Memory B cell (primary cell): ENCODE results near the gene KLHL24.
"Not testable (repeated sequence)": the region's sequence is repeated elsewhere in the genome, so short reads cannot be mapped to it uniquely, and the experiment has no call there.

Experiments used
- ATAC-seq: fragments of 150-1000 bp; cut with Tn5 transposase; 2 replicates; pipeline ENCODE4 v1.10.0; 2021; ENCODE audit warnings: low read depth, mild to moderate bottlenecking, moderate library complexity
- DNase-seq, 2 donors: peaks; one replicate each; pipeline ENCODE4 v3.0.0; 2022; ENCODE audit warnings: low spot score in 2 of 2
- H3K27ac Mint-ChIP-seq: one replicate; pipeline ENCODE4 v1.8.0; 2022; ENCODE audit warnings: mild to moderate bottlenecking, moderate library complexity, mixed read lengths
- H3K27me3 Mint-ChIP-seq: one replicate; pipeline ENCODE4 v1.8.0; 2022; ENCODE audit warnings: mixed read lengths
- H3K36me3 Mint-ChIP-seq: one replicate; pipeline ENCODE4 v1.8.0; 2022; ENCODE audit warnings: mild to moderate bottlenecking, mixed read lengths
- H3K4me1 Mint-ChIP-seq: one replicate; pipeline ENCODE4 v1.8.0; 2022; ENCODE audit warnings: mixed read lengths
- H3K4me3 Mint-ChIP-seq: one replicate; pipeline ENCODE4 v1.8.0; 2022; ENCODE audit warnings: mild to moderate bottlenecking, moderate library complexity, mixed read lengths
- H3K9me3 Mint-ChIP-seq: one replicate; pipeline ENCODE4 v1.8.0; 2022; ENCODE audit warnings: mixed read lengths

KLHL24 gene

DNA sequence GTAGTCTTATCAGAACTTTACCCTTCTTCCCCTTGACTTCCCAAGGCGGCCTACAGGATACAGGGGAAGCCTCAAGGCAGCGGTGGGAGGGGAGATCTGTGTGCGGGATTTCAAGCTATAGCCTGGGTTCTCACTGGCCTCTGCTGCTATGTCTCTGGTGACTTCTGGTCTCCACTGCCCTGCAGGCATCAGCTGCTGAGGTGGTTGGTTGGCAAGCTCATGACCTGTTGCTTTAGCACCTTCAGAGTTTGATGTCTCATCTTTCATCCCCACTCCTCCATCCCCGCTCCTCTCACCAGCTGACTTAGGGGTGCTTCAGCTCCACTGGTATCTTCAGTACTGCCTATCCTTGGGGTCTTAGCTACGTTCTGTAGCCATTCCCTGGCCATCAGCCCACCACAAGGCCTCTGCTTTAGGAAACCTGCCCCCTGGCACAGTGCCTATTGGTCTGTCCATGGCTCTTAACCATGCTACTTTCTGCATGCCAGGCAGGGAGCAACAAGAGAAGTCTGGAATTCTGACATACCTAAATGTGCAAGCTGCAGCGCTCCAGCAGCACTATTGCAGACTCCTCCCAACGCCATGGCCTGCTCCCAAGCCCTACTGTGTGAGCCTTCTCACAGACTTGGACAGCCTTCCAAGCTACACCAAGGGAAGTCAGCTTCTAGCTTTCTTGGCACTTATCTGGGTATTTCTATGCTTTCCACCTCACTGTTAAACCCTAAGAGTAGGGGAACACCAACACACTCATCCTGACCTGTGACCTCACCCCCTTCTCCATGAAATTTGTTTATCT, 60.3 kb downstream of the KLHL24 start:
- Mint-ChIP-seq H3K9me3 (no peaks in the 10 kb centered on the region), H3K27ac (no peak overlapping the region), H3K4me1 (peaks cover 22% of the 10 kb centered on the region), H3K27me3 (peaks cover 1% of the 10 kb centered on the region), H3K4me3 (no peak overlapping the region), H3K36me3 (peaks cover 2% of the 10 kb centered on the region)
- no peak for ATAC-seq
- no peak for DNase-seq

DNA sequence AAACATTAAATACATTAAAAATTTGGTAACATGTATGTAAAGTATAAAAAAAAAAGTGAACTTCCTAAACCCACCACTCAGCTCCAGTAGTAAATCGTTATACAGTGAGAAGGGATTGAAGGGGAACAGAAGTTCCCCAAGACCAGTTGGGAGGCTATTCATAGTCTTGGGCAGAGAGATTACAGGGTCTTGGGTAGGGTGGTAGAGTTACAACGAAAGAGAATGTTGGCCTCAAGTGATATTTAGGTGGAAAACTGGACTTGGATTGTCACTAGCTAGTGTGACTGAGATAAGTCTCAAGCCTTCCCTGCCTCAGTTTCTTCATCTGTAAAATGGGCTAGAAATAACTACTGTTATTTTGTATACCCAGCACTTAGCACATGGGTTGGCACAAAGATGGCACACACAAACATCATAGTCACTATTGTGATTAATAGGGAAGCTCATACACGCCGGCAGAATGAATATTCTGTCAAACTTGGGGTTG, 61.7 kb downstream of the KLHL24 start:
- Mint-ChIP-seq H3K27me3 (peaks cover 1% of the 10 kb centered on the region), H3K9me3 (no peaks in the 10 kb centered on the region), H3K27ac (peak overlapping the region; percentile 84), H3K4me1 (peaks cover 23% of the 10 kb centered on the region), H3K4me3 (peak overlapping the region; percentile 86), H3K36me3 (peaks cover 7% of the 10 kb centered on the region)
- DNase-seq, result no peak
- peak; percentile 44 for ATAC-seq

DNA sequence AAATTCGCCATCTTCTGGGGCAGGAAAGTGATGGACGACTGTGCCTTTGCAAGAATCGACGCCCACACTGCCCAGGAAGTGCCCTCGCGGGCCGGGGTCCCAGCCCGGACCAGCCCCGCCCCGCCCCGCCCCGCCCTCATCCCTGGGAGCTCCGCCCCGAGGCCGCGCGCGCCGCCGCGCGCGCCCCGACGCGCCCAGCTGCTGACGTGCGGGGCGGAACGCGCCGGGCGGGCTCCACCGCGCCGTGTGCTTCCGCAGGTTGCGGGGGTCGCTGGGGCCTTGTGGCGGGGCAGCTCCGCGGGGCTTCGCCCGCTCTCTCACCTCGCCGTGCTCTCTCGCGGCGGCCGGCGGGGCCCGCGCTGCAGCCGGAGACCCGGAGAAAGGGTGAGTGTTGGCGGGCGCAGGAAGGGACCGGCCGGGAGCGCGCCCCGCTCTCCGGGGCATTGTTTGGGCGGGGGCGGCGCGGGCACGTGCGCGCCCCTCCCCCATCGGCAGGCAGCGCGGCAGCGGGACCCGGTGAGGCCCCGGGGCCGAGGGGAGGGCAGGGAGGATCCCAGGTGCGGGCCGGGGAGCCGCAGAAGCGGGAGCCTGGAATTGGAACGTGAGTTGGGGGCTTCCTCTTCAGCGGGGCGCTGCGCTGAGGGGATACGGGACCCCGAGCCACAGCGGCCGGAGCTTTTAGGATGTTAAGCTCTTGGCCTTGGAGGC, 62.3 kb downstream of the KLHL24 start, which contains the start of gene YEATS2:
Gene YEATS2 (plus strand): TSS at position 188 of the 708 bp plus-strand sequence. CDS start 17,366 bp downstream, outside the sequence.
- H3K27me3 Mint-ChIP-seq, result peaks cover 1% of the 10 kb centered on the region
- peak; percentile 56 to 68 for DNase-seq
- peak within 1 kb of the TSS; percentile 86 for H3K4me3 Mint-ChIP-seq
- peak; percentile 87 for ATAC-seq
- H3K9me3 Mint-ChIP-seq, result no peaks in the 10 kb centered on the region
- peaks cover 7% of the 10 kb centered on the region for H3K36me3 Mint-ChIP-seq
- peak within 1 kb of the TSS; percentile 84 for H3K27ac Mint-ChIP-seq
- H3K4me1 Mint-ChIP-seq, result peaks cover 23% of the 10 kb centered on the region

DNA sequence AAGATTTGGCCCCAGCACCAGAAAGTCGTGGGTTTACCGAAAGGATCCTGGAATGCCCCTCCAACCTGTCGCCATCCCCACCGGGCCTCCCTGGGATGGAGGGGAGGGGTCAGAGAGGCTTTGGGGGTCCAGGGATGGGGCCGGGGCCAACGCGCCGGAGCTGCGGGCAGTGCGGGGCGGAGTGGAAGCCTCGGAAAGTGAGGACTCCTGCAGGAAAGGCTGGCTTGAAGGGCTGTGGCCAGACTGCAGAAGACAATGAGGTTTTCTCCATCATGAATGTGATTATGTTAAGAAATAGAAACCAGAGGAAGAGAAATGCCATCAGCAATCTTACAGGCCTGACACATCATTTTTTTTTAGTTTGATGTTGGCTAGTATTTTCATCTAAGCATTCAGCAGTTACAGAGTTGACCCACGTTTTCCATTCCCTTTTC, 62.9 kb downstream of the KLHL24 start:
- Mint-ChIP-seq H3K4me3 (peak overlapping the region; percentile 75), H3K36me3 (peaks cover 7% of the 10 kb centered on the region), H3K9me3 (no peaks in the 10 kb centered on the region), H3K4me1 (peaks cover 23% of the 10 kb centered on the region), H3K27me3 (peaks cover 1% of the 10 kb centered on the region), H3K27ac (peak overlapping the region; percentile 39)
- DNase-seq (peak; percentile 14 to 33), ATAC-seq (peak; percentile 37)

DNA sequence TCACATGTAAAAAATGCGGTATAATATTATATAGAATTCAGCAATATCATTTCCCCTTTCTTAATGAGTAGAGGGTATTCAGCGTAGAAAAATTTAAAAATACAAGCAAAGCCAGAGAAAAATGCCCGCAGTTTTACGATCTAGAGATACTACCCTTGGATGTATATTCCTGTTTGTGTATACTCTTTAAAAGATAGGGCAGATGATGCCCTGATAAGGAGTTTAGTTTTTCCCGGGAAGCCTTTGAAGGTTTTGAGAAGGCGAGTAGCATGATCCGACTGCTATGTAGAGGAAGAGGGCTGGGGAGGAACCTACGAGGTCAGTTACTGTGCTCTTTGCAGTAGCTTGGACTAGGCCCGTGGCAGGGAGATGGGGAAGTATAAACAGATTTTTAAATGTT, 63.3 kb downstream of the KLHL24 start:
- Mint-ChIP-seq H3K4me1 (peaks cover 23% of the 10 kb centered on the region), H3K4me3 (peak overlapping the region; percentile 75), H3K27ac (peak overlapping the region; percentile 39), H3K27me3 (peaks cover 1% of the 10 kb centered on the region), H3K9me3 (no peaks in the 10 kb centered on the region), H3K36me3 (peaks cover 7% of the 10 kb centered on the region)
- no peak for DNase-seq
- ATAC-seq, result peak; percentile 31

DNA sequence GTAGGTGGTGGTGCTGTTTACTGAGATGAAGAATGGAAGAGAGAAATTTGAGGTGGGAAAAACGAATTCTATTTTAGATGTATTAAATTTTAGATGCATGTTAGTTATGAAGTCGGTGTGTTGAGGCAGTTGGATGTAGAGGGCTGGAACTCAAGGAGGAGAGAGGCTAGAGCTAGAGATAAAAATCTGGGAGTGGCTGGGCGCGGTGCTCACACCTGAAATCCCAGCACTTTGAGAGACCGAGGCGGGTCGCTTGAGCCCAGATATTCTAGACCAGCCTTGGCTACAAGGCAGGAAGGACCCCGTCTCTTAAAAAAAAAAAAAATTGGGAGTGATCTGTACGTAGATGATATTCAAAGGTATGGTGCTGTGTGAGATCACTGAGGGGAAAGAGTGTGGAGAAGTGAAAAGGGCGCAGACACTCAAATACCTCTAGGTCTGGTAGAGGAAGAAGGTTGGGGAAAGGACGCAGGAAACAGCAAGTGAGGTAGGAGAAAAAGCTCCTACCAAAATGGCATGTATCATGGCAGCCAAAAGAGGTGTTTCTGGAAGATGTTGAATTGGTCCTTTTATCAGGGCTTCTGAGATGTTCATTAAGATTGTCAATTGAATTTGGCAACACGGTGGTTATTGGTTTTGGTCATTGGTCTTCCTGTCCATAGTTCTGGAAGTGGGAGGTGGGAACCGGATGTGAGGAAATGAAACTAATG, 64.0 kb downstream of the KLHL24 start:
- H3K4me1 Mint-ChIP-seq, result peaks cover 27% of the 10 kb centered on the region
- H3K4me3 Mint-ChIP-seq, result peak overlapping the region; percentile 75
- peaks cover 1% of the 10 kb centered on the region for H3K27me3 Mint-ChIP-seq
- ATAC-seq (no peak), DNase-seq (no peak)
- H3K36me3 Mint-ChIP-seq, result peaks cover 7% of the 10 kb centered on the region
- no peaks in the 10 kb centered on the region for H3K9me3 Mint-ChIP-seq
- H3K27ac Mint-ChIP-seq, result peak overlapping the region; percentile 39

DNA sequence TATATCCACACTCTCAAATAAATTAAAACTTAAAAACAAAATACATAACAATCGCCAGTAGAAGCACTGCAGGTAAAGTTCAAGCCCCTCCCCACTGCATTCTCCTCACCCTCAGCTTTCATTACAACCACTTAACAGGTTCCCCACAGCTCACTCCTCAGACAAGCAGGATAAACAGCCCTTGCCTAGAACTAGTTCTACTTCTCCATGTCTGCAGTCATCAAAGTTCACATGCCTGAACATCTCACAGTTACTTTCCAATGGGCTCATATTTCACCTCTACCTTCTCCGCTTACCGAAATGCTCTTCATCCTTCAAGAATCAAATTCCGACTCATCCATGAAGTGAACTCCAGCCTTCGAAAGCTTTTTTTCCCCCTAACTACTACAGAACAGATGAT, 66.3 kb downstream of the KLHL24 start:
- peaks cover 27% of the 10 kb centered on the region for H3K4me1 Mint-ChIP-seq
- H3K27me3 Mint-ChIP-seq, result no peaks in the 10 kb centered on the region
- H3K9me3 Mint-ChIP-seq, result no peaks in the 10 kb centered on the region
- H3K27ac Mint-ChIP-seq, result peak overlapping the region; percentile 32
- DNase-seq, result no peak
- H3K36me3 Mint-ChIP-seq, result peaks cover 7% of the 10 kb centered on the region
- H3K4me3 Mint-ChIP-seq, result no peak overlapping the region
- ATAC-seq, result no peak

DNA sequence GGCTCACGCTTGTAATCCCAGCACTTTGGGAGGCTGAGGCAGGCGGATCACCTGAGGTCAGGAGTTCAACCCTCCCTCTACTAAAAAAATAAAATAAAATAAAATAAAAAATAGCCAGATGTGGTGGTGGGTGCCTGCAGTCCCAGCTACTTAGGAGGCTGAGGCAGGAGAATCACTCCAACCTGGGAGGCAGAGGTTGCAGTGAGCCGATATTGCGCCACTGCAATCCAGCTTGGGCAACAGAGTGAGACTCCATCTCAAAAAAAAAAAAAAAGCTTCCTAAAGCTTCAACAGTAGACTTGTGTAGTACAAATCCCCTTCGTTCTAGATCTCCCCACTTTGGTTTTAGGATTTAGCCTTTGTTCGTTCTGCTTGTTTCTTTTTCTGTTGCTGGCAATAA, 68.5 kb downstream of the KLHL24 start:
- not testable (repeated sequence) for ATAC-seq, H3K27me3 Mint-ChIP-seq, DNase-seq, H3K4me3 Mint-ChIP-seq, H3K9me3 Mint-ChIP-seq, H3K36me3 Mint-ChIP-seq, H3K27ac Mint-ChIP-seq
- peaks cover 17% of the 10 kb centered on the region for H3K4me1 Mint-ChIP-seq

DNA sequence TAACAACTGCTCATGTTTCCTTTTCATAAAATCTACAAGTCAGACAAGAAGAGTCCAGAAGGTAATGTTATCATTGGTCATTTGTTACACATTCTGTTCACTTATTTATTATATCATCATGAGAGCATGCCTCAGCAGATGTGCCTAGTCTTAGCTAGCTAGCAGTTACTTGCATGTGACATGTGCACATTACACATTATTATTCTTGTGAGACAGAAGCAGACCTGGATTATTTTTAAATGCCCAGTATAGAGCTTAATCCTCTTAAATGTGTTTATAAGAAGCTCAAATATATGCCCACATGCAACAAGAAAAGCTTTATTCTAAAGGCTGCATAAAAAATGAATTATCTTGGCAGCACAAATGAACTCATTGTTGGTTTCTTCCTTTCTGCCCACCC, 74.8 kb downstream of the KLHL24 start:
- Mint-ChIP-seq H3K36me3 (peaks cover 4% of the 10 kb centered on the region), H3K27ac (no peak overlapping the region), H3K9me3 (no peaks in the 10 kb centered on the region), H3K4me3 (no peak overlapping the region), H3K4me1 (no peaks in the 10 kb centered on the region), H3K27me3 (no peaks in the 10 kb centered on the region)
- DNase-seq (no peak), ATAC-seq (no peak)

DNA sequence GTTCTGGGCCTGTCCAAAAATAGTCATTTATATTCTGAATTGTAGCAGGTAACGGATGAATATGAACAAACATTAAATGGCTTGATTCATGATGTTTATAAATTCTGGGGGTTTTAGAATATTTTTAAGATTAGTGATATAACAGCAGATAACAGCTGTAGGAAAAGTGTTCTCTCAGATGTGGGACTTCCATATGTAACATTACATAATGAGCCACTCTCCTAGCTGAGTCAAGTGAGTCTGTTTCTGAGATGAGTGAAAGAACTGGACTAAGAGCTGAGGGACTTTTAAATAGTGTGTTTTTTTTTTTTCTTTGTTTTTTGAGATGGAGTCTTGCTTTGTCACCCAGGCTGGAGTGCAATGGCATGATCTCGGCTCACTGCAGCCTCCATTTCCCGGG, 76.1 kb downstream of the KLHL24 start:
- ATAC-seq (no peak), DNase-seq (no peak)
- Mint-ChIP-seq H3K27me3 (no peaks in the 10 kb centered on the region), H3K4me1 (no peaks in the 10 kb centered on the region), H3K36me3 (peaks cover 5% of the 10 kb centered on the region), H3K9me3 (no peaks in the 10 kb centered on the region), H3K4me3 (no peak overlapping the region), H3K27ac (no peak overlapping the region)

DNA sequence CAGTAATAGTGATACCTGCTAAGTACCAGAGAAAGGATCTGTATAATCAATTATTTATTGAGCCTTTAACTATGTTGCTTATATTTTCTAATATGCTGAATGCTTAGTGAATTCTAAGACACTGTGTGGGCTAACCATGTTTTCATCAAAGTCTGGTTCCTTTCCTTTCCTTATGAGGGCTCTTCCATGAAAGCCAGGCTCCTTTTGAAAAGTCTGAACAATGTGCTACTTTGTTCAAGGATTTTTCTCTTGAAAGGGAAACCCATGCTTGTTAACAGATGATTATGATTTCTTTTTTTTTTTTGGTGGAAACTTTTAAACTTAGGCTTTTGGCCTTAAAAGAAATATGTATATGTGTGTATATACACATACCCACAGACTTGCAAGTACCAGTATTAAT, 79.2 kb downstream of the KLHL24 start:
- Mint-ChIP-seq H3K27ac (no peak overlapping the region), H3K36me3 (peaks cover 13% of the 10 kb centered on the region), H3K9me3 (no peaks in the 10 kb centered on the region), H3K27me3 (no peaks in the 10 kb centered on the region), H3K4me1 (no peaks in the 10 kb centered on the region), H3K4me3 (no peak overlapping the region)
- DNase-seq (no peak), ATAC-seq (no peak)

DNA sequence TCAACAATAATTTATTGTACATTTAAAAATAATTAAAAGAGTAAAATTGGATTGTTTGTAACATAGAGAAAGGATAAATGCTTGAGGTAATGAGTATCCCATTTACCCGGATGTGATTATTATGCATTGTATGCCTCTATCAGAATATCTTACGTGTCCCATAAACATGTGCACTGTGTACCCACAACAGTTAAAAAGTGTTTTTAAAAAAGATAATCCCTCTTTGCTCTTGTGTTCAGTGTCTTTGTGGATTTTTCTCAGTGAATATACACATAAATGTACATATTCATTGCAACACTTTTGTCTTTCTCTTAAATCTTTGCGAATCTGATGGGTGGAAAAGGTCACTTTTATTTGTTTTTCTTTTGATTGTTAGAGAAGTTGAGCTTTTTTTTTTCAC, 82.6 kb downstream of the KLHL24 start:
- H3K27me3 Mint-ChIP-seq, result no peaks in the 10 kb centered on the region
- DNase-seq, result no peak
- no peaks in the 10 kb centered on the region for H3K9me3 Mint-ChIP-seq
- peaks cover 30% of the 10 kb centered on the region for H3K36me3 Mint-ChIP-seq
- H3K4me1 Mint-ChIP-seq, result no peaks in the 10 kb centered on the region
- ATAC-seq, result no peak
- H3K4me3 Mint-ChIP-seq, result no peak overlapping the region
- H3K27ac Mint-ChIP-seq, result no peak overlapping the region

DNA sequence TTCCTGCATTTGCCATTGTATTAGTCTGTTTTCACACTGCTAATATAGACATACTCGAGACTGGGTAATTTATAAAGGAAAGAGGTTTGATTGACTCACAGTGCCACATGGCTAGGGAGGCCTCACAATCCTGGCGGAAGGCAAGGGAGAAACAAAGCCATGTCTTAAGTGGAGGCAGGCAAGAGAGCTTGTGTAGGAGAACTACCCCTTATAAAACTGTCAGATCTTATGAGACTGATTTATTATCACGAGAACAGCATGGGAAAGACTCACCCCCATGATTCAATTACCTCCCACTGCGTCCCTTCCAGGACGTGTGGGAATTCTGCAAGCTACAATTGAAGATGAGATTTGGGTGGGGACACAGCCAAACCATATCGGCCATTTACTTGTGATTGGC, 90.0 kb downstream of the KLHL24 start:
- H3K4me3 Mint-ChIP-seq, result no peak overlapping the region
- H3K4me1 Mint-ChIP-seq, result no peaks in the 10 kb centered on the region
- DNase-seq (no peak), ATAC-seq (no peak)
- H3K9me3 Mint-ChIP-seq, result no peaks in the 10 kb centered on the region
- H3K27ac Mint-ChIP-seq, result no peak overlapping the region
- peaks cover 37% of the 10 kb centered on the region for H3K36me3 Mint-ChIP-seq
- H3K27me3 Mint-ChIP-seq, result no peaks in the 10 kb centered on the region

DNA sequence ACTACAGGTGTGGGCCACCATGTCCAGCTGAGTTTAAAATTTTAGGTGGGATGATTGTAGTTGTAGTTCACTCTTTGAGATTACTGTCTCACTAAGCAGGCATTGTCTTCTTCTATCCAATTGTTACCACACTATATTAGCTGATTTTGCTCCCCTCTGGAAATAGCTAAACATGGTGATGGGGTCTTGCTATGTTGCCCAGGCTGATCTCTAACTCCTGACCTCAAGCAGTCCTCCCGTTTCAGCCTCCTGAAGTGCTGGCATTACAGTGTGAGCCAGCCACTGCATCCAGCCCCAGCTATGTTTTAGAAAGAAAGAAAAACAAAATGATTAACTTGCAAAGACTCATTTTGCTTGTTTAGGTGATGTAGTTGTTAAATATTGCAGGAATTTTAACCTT, 92.8 kb downstream of the KLHL24 start:
- ATAC-seq (no peak), DNase-seq (no peak)
- H3K4me1 Mint-ChIP-seq, result no peaks in the 10 kb centered on the region
- no peak overlapping the region for H3K27ac Mint-ChIP-seq
- no peaks in the 10 kb centered on the region for H3K9me3 Mint-ChIP-seq
- H3K4me3 Mint-ChIP-seq, result no peak overlapping the region
- no peaks in the 10 kb centered on the region for H3K27me3 Mint-ChIP-seq
- H3K36me3 Mint-ChIP-seq, result peaks cover 25% of the 10 kb centered on the region
